Fibroblast of the aortic adventitia (primary cell): ENCODE measurements around the gene MAPK4. TPM values are rescaled to one million over a fixed set of nuclear protein-coding genes. Genes with fewer than 3 reads are reported as not detected.

Source experiments
- DNase-seq: peaks from one replicate; pipeline ENCODE4 v3.0.0-alpha.2; 2010; ENCODE audit warnings: low read depth
- H3K4me3 ChIP-seq: 2 replicates; pipeline ENCODE4 v1.5.1; 2011; ENCODE audit warnings: low read depth, mild to moderate bottlenecking, control low read depth, low read length, moderate library complexity
- CTCF ChIP-seq: IDR thresholded peaks from 2 replicates; pipeline ENCODE4 v1.5.1; 2011; ENCODE audit warnings: mild to moderate bottlenecking, low read length, control low read depth, inconsistent platforms; ENCODE audit not compliant: insufficient read depth
- total RNA-seq: library from RNA; depleted of rRNA; stranded (reverse); fragments of >200 nt; gene quantifications from 2 replicates; pipeline ENCODE4 v1.2.3, GENCODE V29; 2012; ENCODE audit warnings: low replicate concordance

Gene MAPK4
- total RNA-seq, 1 donor, result under 0.01 TPM

DNA sequence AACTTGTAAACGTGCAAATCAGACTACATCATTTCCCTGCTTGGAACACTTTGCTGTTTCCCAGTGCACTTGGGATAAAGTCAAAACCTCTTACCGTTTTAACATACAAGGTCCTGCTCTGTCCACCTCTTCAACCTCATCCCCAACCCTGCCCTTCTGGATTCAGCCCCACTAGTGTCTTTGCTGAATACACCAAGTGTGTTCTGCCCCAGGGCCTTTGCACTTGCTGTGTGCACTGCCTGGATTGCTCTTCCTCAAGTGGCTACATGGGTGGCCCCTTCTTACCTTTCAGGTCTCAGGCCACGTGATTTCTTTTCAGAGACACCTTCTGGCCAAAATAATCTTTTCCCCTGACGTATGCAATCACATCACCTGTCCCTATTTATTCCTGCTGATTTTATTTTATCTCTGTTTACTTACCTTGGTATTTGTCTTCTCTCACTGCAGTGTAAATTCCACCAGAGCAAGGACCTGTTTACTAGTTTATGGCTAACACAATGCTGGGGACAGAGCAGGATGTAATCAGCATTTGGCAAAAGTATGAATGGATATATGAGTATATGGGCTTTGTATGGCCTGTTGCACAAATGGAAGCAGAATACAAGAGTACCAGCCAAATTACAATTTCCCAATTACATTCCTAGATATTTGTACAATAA is 63.9 kb downstream of the MAPK4 start:
- no peak overlapping the region for H3K4me3 ChIP-seq
- DNase-seq, result no peak
- TF ChIP-seq CTCF, result no peak

- DNase-seq, result no peak
- no peak overlapping the region for H3K4me3 ChIP-seq
- TF ChIP-seq CTCF, result no peak
Observed at GRCh38 chr18:50624981-50625380, 65.1 kb downstream of the MAPK4 start.

DNA sequence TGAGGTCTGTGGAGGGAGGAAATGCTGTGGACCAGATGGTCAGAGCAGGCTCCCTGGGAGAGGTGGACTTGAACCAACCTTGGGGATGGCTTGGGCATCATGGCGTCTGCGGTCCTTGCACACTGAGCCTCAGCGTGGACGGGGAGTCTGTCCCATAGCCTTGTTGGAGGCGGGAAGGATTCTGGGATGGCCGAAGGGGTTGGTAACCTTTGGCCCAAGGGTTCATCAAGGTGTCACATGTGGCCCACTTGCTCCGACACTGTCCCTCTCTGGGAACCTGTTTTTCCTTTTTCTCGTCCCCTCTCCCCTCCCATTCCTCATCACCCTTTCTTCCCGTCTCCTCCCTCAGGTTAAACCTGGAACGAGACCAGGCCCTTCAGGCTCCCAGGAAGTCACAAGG is 66.4 kb downstream of the MAPK4 start:
- no peak overlapping the region for H3K4me3 ChIP-seq
- TF ChIP-seq CTCF, result no peak
- DNase-seq, result no peak

GRCh38 chr18:50627594-50628532 is 68.0 kb downstream of the MAPK4 start:
- no peak overlapping the region for H3K4me3 ChIP-seq
- TF ChIP-seq CTCF, result no peak
- DNase-seq, result no peak

GRCh38 chr18:50628533-50628905 is 68.6 kb downstream of the MAPK4 start:
- TF ChIP-seq CTCF, result no peak
- no peak overlapping the region for H3K4me3 ChIP-seq
- no peak for DNase-seq

GRCh38 chr18:50629148-50629631 is 69.3 kb downstream of the MAPK4 start:
- no peak for TF ChIP-seq CTCF
- DNase-seq, result no peak
- no peak overlapping the region for H3K4me3 ChIP-seq
